Measurements from ENCODE around the gene PADI3. TPM values are rescaled to one million over a fixed set of nuclear protein-coding genes. Genes with fewer than 3 reads are reported as not detected.

The PADI3 gene
- total and polyA plus RNA-seq, 2 of the 13 experiments (the other 11 are each of a cell fraction or from before 2014, with no cell fraction given): not detected

DNA sequence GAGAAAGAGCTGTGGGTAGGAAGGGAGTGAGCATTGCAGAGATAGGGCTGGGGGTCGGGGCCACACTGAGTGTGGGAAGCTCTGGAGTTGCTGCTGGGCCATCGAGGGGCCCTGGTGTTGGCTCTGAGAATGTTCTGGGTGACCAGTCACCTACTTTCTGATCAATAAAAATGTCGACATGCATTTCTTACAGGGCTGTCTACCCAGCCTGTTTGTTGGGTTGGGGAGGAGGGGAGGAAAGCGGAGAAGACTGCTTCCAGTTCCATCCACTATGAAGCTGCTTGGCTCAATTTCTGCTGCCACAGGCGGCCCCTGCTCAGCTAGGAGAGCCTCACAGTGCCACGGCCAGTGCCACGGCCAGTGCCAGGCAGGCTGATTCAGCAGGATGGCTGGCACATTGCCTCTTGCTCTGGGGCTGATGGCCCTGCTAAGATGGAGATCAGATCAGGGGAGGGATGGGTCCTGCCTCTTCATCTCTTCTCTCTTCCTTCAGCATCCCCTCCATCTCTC lies 3.0 kb upstream of the PADI3 start:
- POLR2A ChIA-PET: no interaction called here
- CTCF ChIA-PET (ENCODE audit: low intra/inter-chr PET ratio, low total read pairs): no interaction called here

More for the DNA sequence above, 3.0 kb upstream of the PADI3 start:
- H3K4me2 ChIP-seq (ENCODE audit: low read depth, low read length): no peak overlapping the region
- H3K4me3 ChIP-seq (replicated peaks in 1 of 3; ENCODE audit: insufficient read depth in 1 of 3, low read depth in 2 of 3, low read length in 3 of 3): no peak overlapping the region
- H3K79me2 ChIP-seq (ENCODE audit: insufficient read depth, low read length): no peaks in the 10 kb centered on the region
- in situ Hi-C loops (cut with HindIII; ENCODE audit: extremely low pct_ligation_motif_present, low pct_unique_long_range_greater_than_20kb) (loop anchor here (25.0 kb wide), 1 partner anchor 284 kb away; no protein-coding TSS in a partner anchor), intact Hi-C loops (cut with micrococcal nuclease; ENCODE audit: unreplicated experiment) (no loop called here)
- FAIRE-seq (no peak), ATAC-seq (no peak), DNase-seq (ENCODE audit: low spot score) (no peak)
- no peaks in the 10 kb centered on the region for H3K36me3 ChIP-seq (replicated peaks in 1 of 2; ENCODE audit: control insufficient read depth in 1 of 2, insufficient read depth in 2 of 2, low read length in 2 of 2)
- H2AFZ ChIP-seq (ENCODE audit: low read length): no peak overlapping the region
- 17% methylated on average over 5 of the region's 7 CpGs for WGBS (ENCODE audit: low lambda C conversion rate)
- peaks cover 4 to 53% of the 10 kb centered on the region in 2 experiments; a peak in 3 of 5 replicates for H3K27me3 ChIP-seq (ENCODE audit: control insufficient read depth in 1 of 2, insufficient read depth in 2 of 2, low read length in 2 of 2)
- no peak overlapping the region for H3K9ac ChIP-seq (ENCODE audit: insufficient read depth, low read depth, low read length)
- H3K9me3 ChIP-seq (ENCODE audit: low read length): no peaks in the 10 kb centered on the region
- BruUV-seq (replicated peaks): no TSS peak
- no peak overlapping the region for H3K27ac ChIP-seq (ENCODE audit: extremely low read length, insufficient read depth, low read length)
- no peaks in the 10 kb centered on the region for H4K20me1 ChIP-seq (ENCODE audit: insufficient read depth, low read length)
- H3K4me1 ChIP-seq (ENCODE audit: insufficient read depth, low read length): no peaks in the 10 kb centered on the region
- no peak for TF ChIP-seq CCDC6 (CRISPR knock-in tag; IDR thresholded peaks at IDR 0.05)
- no peak for TF ChIP-seq ZNF230 (CRISPR knock-in tag; IDR thresholded peaks at IDR 0.05)
- TF ChIP-seq, protein P1, sequence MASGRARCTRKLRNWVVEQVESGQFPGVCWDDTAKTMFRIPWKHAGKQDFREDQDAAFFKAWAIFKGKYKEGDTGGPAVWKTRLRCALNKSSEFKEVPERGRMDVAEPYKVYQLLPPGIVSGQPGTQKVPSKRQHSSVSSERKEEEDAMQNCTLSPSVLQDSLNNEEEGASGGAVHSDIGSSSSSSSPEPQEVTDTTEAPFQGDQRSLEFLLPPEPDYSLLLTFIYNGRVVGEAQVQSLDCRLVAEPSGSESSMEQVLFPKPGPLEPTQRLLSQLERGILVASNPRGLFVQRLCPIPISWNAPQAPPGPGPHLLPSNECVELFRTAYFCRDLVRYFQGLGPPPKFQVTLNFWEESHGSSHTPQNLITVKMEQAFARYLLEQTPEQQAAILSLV (CRISPR knock-in tag; IDR thresholded peaks at IDR 0.05; ENCODE audit: borderline replicate concordance): no peak
- no peak for TF ChIP-seq PHF20 (CRISPR knock-in tag; IDR thresholded peaks at IDR 0.05)
- TF ChIP-seq, protein P2, sequence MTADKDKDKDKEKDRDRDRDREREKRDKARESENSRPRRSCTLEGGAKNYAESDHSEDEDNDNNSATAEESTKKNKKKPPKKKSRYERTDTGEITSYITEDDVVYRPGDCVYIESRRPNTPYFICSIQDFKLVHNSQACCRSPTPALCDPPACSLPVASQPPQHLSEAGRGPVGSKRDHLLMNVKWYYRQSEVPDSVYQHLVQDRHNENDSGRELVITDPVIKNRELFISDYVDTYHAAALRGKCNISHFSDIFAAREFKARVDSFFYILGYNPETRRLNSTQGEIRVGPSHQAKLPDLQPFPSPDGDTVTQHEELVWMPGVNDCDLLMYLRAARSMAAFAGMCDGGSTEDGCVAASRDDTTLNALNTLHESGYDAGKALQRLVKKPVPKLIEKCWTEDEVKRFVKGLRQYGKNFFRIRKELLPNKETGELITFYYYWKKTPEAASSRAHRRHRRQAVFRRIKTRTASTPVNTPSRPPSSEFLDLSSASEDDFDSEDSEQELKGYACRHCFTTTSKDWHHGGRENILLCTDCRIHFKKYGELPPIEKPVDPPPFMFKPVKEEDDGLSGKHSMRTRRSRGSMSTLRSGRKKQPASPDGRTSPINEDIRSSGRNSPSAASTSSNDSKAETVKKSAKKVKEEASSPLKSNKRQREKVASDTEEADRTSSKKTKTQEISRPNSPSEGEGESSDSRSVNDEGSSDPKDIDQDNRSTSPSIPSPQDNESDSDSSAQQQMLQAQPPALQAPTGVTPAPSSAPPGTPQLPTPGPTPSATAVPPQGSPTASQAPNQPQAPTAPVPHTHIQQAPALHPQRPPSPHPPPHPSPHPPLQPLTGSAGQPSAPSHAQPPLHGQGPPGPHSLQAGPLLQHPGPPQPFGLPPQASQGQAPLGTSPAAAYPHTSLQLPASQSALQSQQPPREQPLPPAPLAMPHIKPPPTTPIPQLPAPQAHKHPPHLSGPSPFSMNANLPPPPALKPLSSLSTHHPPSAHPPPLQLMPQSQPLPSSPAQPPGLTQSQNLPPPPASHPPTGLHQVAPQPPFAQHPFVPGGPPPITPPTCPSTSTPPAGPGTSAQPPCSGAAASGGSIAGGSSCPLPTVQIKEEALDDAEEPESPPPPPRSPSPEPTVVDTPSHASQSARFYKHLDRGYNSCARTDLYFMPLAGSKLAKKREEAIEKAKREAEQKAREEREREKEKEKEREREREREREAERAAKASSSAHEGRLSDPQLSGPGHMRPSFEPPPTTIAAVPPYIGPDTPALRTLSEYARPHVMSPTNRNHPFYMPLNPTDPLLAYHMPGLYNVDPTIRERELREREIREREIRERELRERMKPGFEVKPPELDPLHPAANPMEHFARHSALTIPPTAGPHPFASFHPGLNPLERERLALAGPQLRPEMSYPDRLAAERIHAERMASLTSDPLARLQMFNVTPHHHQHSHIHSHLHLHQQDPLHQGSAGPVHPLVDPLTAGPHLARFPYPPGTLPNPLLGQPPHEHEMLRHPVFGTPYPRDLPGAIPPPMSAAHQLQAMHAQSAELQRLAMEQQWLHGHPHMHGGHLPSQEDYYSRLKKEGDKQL (CRISPR knock-in tag; IDR thresholded peaks at IDR 0.05; ENCODE audit: low read depth): no peak
- TF ChIP-seq, protein P3, sequence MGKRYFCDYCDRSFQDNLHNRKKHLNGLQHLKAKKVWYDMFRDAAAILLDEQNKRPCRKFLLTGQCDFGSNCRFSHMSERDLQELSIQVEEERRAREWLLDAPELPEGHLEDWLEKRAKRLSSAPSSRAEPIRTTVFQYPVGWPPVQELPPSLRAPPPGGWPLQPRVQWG (CRISPR knock-in tag; IDR thresholded peaks at IDR 0.05; ENCODE audit: borderline replicate concordance, low read depth): no peak
- no peak for TF ChIP-seq SYNCRIP (IDR thresholded peaks at IDR 0.05; ENCODE audit: insufficient read depth, low read depth, low read length)
- no peak for TF ChIP-seq KDM5B (CRISPR knock-in tag; IDR thresholded peaks at IDR 0.05; ENCODE audit: borderline replicate concordance)
- TF ChIP-seq KLF12 (CRISPR knock-in tag; IDR thresholded peaks at IDR 0.05; ENCODE audit: borderline replicate concordance): no peak
- TF ChIP-seq HMGA1 (CRISPR knock-in tag; conservative IDR thresholded peaks at IDR 0.05): no peak
- TF ChIP-seq KAT7 (CRISPR knock-in tag; IDR thresholded peaks at IDR 0.05; ENCODE audit: borderline replicate concordance): no peak
- TF ChIP-seq, protein P4, sequence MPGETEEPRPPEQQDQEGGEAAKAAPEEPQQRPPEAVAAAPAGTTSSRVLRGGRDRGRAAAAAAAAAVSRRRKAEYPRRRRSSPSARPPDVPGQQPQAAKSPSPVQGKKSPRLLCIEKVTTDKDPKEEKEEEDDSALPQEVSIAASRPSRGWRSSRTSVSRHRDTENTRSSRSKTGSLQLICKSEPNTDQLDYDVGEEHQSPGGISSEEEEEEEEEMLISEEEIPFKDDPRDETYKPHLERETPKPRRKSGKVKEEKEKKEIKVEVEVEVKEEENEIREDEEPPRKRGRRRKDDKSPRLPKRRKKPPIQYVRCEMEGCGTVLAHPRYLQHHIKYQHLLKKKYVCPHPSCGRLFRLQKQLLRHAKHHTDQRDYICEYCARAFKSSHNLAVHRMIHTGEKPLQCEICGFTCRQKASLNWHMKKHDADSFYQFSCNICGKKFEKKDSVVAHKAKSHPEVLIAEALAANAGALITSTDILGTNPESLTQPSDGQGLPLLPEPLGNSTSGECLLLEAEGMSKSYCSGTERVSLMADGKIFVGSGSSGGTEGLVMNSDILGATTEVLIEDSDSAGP (CRISPR knock-in tag; IDR thresholded peaks at IDR 0.05; ENCODE audit: borderline replicate concordance): no peak
- TF ChIP-seq, protein P5, sequence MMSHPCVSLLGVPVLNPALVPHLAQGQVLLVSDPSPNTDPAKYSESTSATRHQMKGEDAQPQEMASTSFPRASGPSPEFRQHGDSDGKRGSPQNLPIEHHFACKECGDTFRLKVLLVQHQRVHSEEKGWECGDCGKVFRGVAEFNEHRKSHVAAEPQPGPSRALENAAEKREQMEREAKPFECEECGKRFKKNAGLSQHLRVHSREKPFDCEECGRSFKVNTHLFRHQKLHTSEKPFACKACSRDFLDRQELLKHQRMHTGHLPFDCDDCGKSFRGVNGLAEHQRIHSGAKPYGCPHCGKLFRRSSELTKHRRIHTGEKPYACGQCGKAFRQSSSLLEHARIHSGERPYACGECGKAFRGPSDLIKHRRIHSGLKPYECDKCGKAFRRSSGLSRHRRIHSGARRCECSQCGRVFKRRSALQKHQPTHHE (CRISPR knock-in tag; IDR thresholded peaks at IDR 0.05; ENCODE audit: borderline replicate concordance): no peak
- no peak for TF ChIP-seq RXRA (CRISPR knock-in tag; IDR thresholded peaks at IDR 0.05)
- no peak for TF ChIP-seq IKZF1 (IDR thresholded peaks at IDR 0.05)
- no peak for TF ChIP-seq TBP (CRISPR knock-in tag; IDR thresholded peaks at IDR 0.05)

Measured in HepG2 (cell line).